HUES48 (cell line): ENCODE data around the gene THAP4.

ENCODE experiments used
- H3K27ac ChIP-seq: one replicate; pipeline ENCODE4 v1.7.0; 2013; ENCODE audit warnings: low read depth, low read length, inconsistent platforms
- H3K27me3 ChIP-seq: 2 replicates; pipeline ENCODE4 v1.6.1; 2013; ENCODE audit warnings: mild to moderate bottlenecking, low read length; ENCODE audit not compliant: control insufficient read depth, insufficient read depth
- H3K36me3 ChIP-seq: 2 replicates; pipeline ENCODE4 v1.6.1; 2013; ENCODE audit warnings: low read length; ENCODE audit not compliant: control insufficient read depth, insufficient read depth
- H3K4me1 ChIP-seq: 2 replicates; pipeline ENCODE4 v1.6.1; 2013; ENCODE audit warnings: mild to moderate bottlenecking, low read length; ENCODE audit not compliant: control insufficient read depth, insufficient read depth
- H3K4me3 ChIP-seq: 2 replicates; pipeline ENCODE4 v1.5.1; 2013; ENCODE audit warnings: mild to moderate bottlenecking, low read depth, low read length
- H3K9ac ChIP-seq: 2 replicates; pipeline ENCODE4 v1.6.1; 2013; ENCODE audit warnings: mild to moderate bottlenecking, low read depth, low read length, moderate library complexity
- H3K9me3 ChIP-seq: 2 replicates; pipeline ENCODE4 v1.6.1; 2013; ENCODE audit warnings: low read length; ENCODE audit not compliant: control insufficient read depth, insufficient read depth

THAP4 gene

DNA sequence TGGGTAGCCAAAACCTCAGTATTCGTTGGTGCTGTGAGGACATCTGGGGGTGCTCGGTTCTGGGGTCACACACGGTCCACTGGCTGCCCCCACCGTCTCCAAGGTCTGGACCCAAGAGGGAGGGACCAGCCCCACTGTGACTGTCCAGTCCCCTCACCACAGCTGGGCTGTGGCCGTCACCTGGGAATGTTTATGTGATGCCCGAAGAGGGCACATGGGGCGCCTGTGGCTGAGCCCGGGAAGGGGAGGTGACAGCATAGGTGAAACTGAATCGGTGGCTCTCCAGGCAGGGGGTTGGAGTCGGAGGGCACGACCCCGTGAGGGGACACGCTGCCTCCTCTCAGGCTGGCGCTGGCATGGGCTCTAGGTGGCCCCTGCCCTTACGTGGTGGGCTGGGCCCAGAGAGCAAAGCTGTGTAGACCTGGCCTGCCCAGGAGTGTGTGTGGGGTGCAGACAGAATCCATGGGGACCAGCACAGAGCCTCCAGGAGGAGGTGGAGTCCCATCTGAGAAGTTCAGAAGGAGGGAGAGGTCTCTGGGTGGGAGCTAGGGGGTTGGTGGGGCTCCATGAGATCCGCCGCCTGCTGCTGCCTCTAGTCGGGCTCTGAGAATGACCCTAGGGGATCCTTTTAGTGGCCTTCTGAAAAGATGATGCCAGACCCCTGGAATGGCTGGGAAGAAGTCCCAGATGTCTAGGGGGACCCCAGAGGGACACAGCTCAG is 76.6 kb downstream of the THAP4 start:
- H3K36me3 ChIP-seq: peaks cover 5% of the 10 kb centered on the region
- H3K27me3 ChIP-seq: peaks cover 6% of the 10 kb centered on the region
- no peak overlapping the region for H3K9ac ChIP-seq
- no peak overlapping the region for H3K27ac ChIP-seq
- peak overlapping the region; percentile 74; the same call in 1 of the 2 replicates for H3K4me3 ChIP-seq
- peaks cover 9% of the 10 kb centered on the region; the same call in 1 of the 2 replicates for H3K4me1 ChIP-seq
- no peaks in the 10 kb centered on the region for H3K9me3 ChIP-seq

DNA sequence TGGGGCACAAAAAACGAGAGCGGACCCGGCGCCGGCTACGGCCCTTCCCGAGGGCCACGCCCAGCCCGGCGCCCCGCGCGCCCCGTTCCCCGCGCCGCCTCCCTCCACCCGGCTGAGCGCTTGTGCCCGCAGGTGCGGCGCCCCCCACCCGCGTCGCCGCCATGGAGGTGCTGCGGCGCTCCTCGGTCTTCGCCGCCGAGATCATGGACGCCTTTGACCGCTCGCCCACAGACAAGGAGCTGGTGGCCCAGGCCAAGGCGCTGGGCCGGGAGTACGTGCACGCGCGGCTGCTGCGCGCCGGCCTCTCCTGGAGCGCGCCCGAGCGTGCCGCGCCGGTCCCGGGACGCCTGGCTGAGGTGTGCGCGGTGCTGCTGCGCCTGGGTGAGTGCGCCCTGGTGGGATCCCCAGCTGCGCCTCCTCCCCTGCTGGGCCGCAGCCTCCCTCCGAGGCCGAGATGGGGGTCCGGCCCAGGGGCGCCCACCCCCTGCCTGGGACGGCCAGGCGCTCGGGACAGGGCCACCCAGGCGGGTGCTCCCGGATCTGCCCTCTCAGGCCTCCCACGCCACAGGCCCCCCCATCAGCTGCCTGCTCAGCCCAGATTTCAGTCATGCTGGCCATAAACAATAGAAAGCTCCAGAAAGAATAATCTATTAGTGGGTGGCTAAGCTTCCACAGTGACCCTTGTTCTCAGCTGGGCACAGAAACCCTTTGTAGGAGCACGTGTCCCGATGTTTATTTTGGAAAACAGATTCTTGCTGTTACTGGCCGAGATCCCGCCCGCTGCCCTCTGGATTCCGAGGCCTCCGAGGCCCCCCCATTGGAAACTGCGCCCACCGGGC is 77.4 kb downstream of the THAP4 start:
- H3K4me3 ChIP-seq: peak overlapping the region; percentile 74
- H3K36me3 ChIP-seq: peaks cover 5% of the 10 kb centered on the region

DNA sequence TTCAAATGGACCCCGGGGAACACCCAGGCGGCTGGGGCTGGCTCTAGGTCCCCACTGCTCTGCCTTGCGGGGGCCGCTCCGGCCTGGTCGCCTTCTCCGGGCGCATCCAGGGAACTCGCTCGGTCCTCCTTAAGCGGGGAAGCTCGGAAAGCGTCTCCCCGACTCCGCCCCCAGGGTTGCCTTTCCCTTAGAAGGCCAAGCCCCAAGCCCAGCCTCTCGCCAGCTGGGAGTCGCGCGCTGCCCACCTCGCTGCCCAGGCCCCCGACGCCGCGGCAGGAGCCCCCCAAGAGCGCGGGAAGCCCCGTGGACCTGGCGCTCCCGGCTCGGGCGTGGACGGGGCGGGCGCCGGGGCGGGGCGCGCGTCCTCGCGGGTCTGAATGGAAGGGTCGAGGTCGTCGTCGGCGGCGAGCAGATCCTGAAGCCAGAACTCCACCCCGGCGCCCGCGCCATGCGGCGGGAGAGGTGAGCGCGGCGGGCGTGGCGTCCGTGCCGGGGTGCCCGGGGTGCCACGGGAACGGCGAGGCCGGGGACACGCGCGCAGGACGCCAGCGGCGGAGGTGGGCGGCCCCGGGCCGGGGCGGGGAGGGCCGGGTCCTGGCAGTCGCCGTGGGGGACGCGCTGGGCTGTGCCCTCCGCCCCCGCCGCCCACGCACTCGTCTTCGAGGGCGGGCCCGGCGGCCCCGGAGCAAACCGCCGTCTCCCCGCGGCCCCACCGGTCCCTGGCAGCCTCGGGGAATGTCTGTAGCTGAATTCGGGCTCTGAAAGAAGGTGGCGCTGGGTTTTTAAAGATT is 78.2 kb downstream of the THAP4 start, which contains the start of gene BOK:
Gene BOK (plus strand): TSS at position 214 of the 791 bp plus-strand sequence. CDS start 739 bp downstream, outside the sequence.
- Histone ChIP-seq H3K9ac (peak within 1 kb of the TSS; percentile 61), H3K4me3 (peak within 1 kb of the TSS; percentile 74), H3K4me1 (peaks cover 9% of the 10 kb centered on the region; the same call in 1 of the 2 replicates), H3K36me3 (peaks cover 5% of the 10 kb centered on the region), H3K27me3 (peaks cover 6% of the 10 kb centered on the region), H3K9me3 (no peaks in the 10 kb centered on the region), H3K27ac (peak within 1 kb of the TSS; percentile 42)

More for the DNA sequence above, 77.4 kb downstream of the THAP4 start:
- peaks cover 6% of the 10 kb centered on the region for H3K27me3 ChIP-seq
- H3K27ac ChIP-seq: peak overlapping the region; percentile 42
- H3K4me1 ChIP-seq: peaks cover 9% of the 10 kb centered on the region; the same call in 1 of the 2 replicates
- H3K9ac ChIP-seq: peak overlapping the region; percentile 61
- H3K9me3 ChIP-seq: no peaks in the 10 kb centered on the region

DNA sequence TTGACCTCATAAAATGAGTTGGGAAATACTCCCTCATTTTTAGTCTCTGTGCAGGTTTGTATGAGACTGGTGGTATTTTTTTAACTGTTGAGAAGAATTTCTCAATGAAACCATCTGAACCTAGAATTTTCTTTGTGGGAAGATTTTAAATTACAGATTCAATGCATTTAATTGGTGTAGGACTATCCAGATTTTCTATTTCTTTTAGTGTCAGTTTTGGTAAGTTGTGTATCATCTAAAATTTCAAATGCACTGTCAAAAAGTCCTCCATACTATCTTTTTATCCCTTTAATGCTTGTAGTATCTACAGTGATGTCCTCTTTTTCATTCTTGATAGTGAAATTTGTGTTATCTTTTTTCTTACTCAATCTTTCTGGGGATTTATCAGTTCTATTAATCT is 80.2 kb downstream of the THAP4 start:
- H3K36me3 ChIP-seq: no peaks in the 10 kb centered on the region
- no peak overlapping the region for H3K9ac ChIP-seq
- H3K9me3 ChIP-seq: no peaks in the 10 kb centered on the region
- no peak overlapping the region for H3K4me3 ChIP-seq
- peaks cover 9% of the 10 kb centered on the region; the same call in 1 of the 2 replicates for H3K4me1 ChIP-seq
- H3K27ac ChIP-seq: no peak overlapping the region
- H3K27me3 ChIP-seq: peaks cover 6% of the 10 kb centered on the region

DNA sequence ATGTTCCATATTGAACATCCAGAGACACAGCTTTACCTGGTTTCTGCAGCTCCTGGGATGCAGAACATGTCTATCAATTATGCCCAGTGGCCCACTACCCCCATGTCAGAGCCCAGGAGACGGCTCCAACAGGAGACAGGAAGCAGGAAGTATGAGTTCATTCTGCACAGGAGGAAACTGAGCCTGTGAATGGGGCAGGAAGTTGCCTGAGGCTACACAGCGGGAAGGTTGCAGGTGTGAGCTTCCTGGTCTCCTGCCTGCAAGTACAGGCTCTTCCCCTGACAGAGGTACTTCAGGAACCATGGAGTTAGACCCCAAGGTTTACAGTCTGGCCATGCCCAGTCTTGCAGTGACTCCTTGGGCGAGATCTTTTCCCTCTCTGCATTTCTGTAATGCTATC is 81.2 kb downstream of the THAP4 start:
- peaks cover 9% of the 10 kb centered on the region; the same call in 1 of the 2 replicates for H3K4me1 ChIP-seq
- no peak overlapping the region for H3K27ac ChIP-seq
- H3K9ac ChIP-seq: no peak overlapping the region
- H3K36me3 ChIP-seq: no peaks in the 10 kb centered on the region
- H3K9me3 ChIP-seq: no peaks in the 10 kb centered on the region
- no peak overlapping the region for H3K4me3 ChIP-seq
- H3K27me3 ChIP-seq: peaks cover 6% of the 10 kb centered on the region

DNA sequence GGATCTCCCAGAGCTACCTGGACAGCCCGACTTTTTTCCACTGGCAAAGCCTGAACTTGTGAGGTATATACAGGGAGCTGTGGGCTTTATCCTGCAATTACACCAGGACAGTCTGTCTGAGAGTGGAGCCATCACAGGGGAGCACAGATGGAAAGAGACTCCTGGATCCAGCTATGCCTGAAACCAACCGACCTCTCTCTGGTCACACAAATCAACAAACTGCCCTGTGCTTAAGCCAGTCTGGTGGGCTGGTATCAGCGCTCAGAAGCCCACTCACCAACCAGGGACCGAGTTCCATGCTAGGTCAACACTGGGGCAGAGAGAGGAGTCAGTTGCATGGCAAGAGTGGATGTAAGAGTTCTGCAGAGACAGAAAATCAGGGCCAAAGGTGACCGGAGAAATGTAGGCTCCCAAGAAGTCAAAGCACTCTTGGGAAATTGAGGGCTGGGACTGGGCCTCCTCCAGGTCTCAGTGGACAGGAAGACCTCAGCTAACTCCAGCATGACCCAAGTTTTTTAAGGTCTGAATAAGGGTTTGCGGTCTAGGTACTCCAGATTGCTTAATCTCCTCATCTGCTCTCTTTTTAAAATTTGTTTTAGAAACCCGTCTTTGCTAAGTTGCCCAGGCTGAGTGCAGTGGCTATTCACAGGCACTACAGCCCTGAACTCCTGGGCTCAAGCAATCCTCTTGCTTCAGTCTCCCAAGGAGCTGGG is 82.2 kb downstream of the THAP4 start:
- Histone ChIP-seq H3K27ac (no peak overlapping the region), H3K9ac (no peak overlapping the region)

DNA sequence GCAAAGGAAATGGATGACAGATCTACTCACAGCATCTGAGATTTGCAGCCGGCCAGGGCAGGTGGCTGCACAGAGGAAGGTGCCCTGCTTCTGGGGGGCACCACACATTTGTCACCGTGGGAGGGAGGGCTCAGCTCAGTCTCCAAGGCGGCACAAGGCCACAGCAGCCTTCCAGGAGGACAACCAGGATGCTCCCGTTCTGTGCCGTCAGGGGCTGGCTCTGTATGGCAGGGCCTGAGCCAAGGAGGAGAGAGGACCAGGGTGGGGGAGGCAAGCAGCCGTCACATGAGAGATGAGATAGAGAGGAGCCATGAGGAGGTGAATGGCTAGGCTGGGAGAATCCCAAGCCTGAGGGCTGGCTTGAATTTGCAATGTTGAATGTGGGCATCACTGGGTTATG is 83.0 kb downstream of the THAP4 start:
- Histone ChIP-seq H3K27ac (no peak overlapping the region), H3K27me3 (peaks cover 6% of the 10 kb centered on the region)

More for the DNA sequence above, 82.2 kb downstream of the THAP4 start:
- no peaks in the 10 kb centered on the region for H3K36me3 ChIP-seq
- H3K27me3 ChIP-seq: peaks cover 6% of the 10 kb centered on the region
- H3K9me3 ChIP-seq: no peaks in the 10 kb centered on the region
- H3K4me1 ChIP-seq: peaks cover 4% of the 10 kb centered on the region; the same call in 1 of the 2 replicates
- no peak overlapping the region for H3K4me3 ChIP-seq

DNA sequence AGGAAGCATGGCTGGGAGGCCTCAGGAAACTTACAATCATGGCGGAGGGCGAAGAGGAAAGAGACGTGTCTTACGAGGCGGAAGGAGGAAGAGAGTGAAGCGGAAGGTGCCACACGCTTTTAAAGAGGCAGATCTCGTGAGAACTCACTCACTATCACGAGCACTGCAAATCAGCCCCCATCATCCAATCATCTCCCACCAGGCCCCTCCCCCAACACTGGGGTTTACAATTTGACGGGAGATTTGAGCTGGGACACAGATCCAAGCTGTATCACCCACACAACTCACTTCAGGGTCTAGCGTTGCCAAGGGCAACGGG is 83.5 kb downstream of the THAP4 start:
- H3K4me3 ChIP-seq: no peak overlapping the region
- H3K4me1 ChIP-seq: 0 out of 2 replicates have a peak, but pooled peaks cover 3% of the 10 kb centered on the region
- H3K9ac ChIP-seq: no peak overlapping the region

More for the DNA sequence above, 83.0 kb downstream of the THAP4 start:
- H3K9ac ChIP-seq: no peak overlapping the region
- H3K9me3 ChIP-seq: no peaks in the 10 kb centered on the region
- H3K4me3 ChIP-seq: no peak overlapping the region
- 0 out of 2 replicates have a peak, but pooled peaks cover 3% of the 10 kb centered on the region for H3K4me1 ChIP-seq
- no peaks in the 10 kb centered on the region for H3K36me3 ChIP-seq

DNA sequence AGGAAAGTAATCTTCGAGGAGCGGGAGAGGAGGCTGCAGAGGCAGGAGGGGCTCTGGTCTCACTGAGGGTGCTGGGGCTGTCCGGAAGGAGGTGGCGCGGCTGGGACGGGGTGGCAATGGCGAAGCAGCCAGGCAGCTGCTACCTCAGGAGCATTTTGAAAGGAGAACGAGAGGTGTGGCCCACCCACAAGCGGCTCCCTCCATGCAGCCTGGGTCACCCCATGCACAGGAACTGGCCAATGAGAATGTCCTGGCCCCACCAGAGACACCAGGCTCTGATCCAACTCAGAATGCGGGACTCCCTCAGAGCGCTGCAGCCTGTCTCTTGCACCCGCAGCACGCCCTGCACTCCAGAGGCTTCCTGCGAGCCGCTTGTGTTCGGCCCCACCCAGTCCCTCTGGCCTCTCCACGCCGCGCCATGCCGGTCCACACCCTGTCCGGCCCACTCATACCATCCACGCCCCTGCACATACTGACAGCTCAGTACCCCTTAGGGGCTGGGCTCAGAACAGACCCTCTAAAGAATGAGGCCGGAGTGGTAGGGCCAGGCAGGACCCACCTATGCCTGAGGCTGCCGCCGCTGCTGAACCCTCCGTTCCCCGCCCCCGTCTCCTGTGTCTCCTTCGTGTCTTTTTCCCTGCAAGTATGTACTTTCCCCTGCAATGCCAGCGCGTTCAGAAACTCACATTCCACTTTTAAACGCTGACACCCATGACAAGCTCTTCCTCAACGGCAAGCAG is 84.8 kb downstream of the THAP4 start:
- H3K4me3 ChIP-seq: no peak overlapping the region
- no peak overlapping the region for H3K9ac ChIP-seq
- H3K27me3 ChIP-seq: no peaks in the 10 kb centered on the region
- peaks cover 5% of the 10 kb centered on the region; the same call in 1 of the 2 replicates for H3K4me1 ChIP-seq
- no peaks in the 10 kb centered on the region for H3K9me3 ChIP-seq
- no peak overlapping the region for H3K27ac ChIP-seq
- no peaks in the 10 kb centered on the region for H3K36me3 ChIP-seq

More for the DNA sequence above, 83.5 kb downstream of the THAP4 start:
- H3K36me3 ChIP-seq: no peaks in the 10 kb centered on the region
- H3K27me3 ChIP-seq: peaks cover 6% of the 10 kb centered on the region
- H3K27ac ChIP-seq: no peak overlapping the region
- no peaks in the 10 kb centered on the region for H3K9me3 ChIP-seq
